GM18511 (cell line): ENCODE results near the gene EDIL3.
"Not testable (repeated sequence)": the region's sequence is repeated elsewhere in the genome, so short reads cannot be mapped to it uniquely, and the experiment has no call there.

Source experiments
- ATAC-seq: cut with Tn5 transposase; IDR thresholded peaks from one replicate; pipeline ENCODE4 v1.9.1; 2021; ENCODE audit warnings: mild to moderate bottlenecking, moderate library complexity; ENCODE audit not compliant: unreplicated experiment

EDIL3 gene

DNA sequence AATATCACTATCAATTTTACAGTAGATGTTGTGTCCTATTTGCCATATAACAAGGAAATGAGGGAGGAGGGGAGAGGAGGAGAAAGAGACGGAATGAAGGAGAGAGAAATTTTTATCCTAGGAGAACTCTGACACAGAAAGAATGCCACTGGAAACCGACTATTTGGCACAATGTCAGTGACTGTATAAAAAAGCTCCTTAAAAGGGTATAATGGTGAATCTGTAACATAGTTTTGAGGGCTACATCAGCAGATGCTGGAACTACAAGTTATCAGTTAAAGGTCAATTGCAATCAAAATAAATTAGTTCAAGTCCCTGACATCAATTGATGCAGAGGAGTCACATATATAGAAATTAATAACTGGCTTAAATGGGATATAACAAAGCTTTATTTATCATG is 5.7 kb downstream of the EDIL3 start:
- no peak for ATAC-seq

DNA sequence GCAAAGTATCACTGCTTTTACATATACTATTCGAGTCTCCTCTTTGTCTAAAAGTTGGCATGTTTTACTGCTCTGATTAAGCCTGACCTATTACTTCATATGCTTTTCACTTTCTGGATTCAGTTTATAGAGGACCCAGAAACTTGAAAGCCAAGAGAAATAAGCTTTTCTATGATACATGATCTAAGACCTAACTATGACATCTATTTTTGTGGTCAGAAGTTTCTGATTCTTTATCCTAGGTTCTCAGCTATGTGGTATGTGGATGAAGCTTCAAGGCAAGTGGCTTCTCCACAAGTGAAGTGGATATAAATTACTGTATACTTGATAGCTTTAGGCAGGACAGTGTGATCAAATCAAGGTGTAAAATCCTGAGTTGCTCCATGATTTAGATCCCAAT is 6.3 kb downstream of the EDIL3 start:
- ATAC-seq: no peak

DNA sequence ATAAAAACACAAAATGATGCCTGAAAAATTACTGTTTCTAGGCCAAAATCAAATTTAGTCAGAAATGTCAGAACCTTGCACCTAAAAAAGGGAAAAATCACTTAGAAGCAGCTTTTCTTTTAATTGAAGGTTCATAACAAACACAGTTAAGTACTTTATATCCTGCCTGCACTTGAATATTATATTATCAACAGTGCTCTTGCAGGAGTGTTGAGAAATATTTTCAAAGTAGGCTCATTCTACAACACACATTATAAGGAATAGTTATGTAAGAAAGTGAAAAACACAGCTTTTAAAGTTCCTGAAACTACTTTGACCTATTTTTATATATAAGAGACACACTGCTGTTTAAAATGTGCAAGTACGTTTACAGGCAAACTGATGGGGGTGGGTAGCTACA is 8.3 kb downstream of the EDIL3 start:
- ATAC-seq: no peak

DNA sequence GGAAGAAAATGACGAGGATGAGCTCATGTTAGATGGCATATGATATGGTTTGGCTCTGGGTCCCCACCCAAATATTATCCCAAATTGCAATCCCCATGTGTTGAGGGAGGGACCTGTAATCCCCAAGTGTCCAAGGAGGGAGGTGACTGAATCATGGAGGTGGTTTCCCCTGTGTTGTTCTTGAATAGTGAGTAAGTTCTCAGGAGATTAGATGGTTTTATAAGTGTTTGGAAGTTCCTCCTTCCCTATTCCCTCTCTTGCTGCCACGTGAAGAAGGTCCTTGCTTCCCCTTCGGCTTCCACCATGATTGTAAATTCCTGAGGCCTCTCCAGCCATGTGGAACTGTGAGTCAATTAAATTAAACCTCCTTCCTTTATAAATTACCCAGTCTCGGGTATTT is 10.1 kb downstream of the EDIL3 start:
- no peak for ATAC-seq

DNA sequence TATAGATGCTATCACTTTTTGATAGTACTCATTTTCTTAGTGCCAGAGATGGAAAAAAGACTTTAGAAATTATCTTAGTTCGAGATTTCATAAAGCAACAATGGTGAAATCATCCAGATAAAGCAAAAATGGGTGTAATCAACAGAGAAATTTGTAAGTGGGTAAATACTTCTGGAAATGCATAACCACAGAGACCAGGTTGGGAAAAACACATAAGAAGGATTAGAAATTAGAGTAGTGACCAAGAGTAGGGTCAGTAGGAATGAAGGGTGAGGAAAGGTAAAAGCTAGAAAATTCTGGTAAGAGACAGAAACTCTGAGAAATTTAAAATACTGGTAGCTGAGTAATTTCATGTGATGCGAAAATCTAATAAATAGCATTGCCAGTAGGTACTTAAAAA is 11.2 kb downstream of the EDIL3 start:
- no peak for ATAC-seq

DNA sequence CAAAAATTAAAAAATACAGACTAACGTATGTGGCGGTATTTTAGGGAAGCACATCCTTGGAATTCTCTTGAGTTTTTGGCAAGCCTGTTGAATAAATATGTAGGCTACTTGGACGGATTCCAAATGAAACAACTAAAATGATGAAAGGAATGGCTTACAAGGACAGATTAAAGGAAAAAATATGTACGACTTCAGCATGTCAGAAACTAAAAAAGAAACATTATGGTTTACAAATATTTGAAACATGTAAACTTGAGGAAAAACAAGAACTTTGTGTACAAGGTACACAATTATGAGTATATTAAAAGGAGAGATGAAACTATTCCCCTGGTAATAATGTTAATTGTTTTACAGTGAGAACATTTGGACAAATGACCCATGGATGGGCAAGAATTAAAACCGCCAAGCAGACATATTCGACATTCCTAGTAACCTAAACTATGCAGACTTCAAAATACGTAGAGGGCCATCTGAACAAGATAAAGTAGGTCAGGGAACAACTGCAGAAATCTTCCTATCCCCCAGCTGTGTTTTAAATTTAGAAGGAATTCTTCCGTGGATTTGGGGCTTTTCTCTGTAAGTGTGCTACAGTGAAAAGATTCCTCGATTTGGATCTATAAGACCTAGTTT is 12.5 kb downstream of the EDIL3 start:
- no peak for ATAC-seq

DNA sequence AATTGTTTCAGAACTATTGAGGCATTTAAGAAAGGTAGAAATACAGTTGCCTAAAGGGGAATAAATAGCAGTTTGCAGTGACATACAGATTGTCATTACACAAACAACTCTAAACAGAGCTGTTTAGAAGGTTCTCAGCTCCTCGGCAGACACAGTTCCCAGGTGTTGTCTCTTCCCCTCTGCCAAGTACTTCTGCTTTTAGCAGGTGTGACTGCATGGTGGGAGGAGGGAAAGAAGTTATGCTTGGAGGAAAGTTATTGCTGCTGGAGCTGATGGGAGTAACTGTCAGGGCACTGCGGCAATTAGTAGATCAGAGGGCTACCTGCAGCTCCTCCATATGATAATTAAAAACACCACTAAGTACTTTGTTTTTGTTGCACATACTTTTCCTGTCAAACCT is 14.5 kb downstream of the EDIL3 start:
- no peak for ATAC-seq

DNA sequence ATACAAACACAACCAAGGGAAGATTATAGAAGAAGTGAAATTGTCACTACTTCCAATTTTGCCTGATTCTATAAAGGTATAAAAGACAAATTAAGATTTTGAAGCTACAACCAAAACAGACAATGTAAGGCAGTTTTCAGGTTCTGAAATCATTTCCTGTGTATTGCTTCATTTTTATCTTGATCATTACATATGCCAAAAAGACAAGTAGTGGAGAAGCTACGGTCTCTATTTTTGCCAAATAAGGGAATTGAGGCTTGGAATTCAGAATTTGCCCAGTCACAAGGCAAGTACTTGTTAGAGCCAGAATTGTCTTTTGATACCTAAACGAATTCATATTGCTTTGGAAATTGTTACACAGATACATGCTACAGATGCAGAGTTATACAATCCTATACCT is 20.6 kb downstream of the EDIL3 start:
- no peak for ATAC-seq

DNA sequence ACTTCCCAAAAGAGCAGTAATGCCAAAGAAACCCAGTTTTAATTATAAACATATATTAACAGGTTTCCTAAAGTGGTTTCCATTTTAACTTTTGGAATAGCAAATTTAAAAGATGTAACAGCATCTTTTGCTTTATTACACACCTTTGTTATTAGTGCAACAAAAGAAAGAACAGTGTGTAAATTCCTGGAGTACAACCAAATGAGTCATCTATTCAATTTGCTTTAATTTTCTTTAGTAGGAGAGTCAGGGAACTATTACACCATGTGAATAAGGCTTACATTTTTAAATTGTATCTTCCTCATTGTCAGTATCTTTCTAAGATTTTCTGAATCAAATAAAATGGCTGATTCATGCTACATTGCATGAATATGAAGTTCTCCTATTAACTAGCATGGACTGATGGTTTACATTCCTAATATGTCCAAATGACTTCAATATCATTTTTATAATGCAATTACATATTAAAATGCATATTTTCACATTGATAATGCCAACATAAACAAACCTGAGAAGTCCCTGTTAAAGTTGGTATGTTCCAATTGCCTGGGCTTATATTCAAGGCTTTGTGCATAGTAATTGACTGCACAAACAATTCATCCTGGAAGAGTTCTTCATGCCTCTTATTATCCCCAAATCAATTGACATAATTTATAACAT is 22.5 kb downstream of the EDIL3 start:
- ATAC-seq: no peak

DNA sequence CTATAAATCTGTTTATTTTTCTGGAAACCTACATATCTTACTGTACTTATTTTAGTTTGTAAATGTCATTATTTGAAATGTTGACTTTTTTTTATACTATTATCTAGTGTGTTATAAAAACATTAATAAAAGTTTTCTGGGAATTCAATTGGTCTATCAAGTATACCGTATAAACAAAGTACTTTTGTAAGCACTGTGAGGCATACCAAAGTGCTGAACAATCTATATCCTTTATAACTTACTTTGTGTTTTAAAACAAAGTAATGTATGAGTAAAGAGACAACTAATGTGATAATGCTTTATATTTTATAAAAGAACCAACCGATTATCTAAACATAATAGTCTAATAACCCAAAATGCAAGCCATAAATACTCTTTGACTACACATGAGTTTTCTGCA is 23.1 kb downstream of the EDIL3 start:
- ATAC-seq: no peak

DNA sequence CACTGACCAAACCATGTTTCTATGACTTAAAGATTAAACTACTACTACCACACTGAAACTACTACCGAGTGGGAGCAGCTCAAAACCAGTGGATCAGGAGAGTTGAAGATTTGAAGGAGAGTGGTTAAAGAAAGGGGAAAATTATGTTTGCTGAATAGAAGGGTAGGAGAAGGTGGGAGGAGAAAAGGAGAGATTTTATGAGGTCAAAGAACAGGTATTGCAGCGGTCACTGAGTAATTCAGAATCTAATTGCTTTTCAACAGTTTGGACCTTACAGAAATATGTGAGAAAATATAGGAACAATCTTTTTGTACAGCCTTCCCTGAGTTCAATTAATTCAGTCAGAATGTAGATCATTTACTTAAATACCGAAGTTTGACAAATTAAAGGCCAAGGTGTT is 24.6 kb downstream of the EDIL3 start:
- ATAC-seq: no peak

DNA sequence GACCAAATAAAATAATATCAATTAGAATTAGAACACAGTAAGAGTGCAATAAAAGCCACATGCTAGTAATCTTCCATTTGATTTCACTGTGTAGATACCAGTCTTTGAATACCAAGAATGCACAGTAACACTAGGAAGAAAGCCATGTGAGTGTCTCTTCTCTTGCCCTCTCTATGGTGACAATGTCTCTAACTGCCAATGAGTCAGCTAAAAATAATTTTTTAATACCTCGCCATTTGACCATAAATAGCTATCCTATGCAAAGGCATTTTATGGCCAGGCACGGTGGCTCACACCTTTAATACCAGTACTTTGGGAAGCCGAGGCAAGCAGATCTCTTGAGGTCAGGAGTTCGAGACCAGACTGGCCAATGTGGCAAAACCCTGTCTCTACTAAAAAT is 30.6 kb downstream of the EDIL3 start:
- no peak for ATAC-seq

DNA sequence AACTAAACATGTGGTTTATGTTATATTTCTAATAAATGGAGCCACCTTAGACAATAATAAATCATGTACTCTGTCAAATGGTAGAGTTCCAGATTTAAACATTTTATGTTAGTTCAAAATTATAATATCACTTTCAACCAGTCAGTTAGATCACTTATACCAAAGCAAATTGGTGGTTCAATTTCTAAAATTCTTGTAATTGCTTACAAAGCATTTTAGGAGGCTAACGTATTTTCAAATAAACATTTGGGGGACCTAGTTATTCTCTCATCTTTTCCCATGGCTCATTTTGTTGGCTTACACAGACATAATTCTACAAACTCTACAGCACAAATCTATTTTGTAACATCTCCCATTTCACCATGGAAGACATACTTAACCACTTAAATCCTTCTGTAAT is 39.9 kb downstream of the EDIL3 start:
- ATAC-seq: no peak

DNA sequence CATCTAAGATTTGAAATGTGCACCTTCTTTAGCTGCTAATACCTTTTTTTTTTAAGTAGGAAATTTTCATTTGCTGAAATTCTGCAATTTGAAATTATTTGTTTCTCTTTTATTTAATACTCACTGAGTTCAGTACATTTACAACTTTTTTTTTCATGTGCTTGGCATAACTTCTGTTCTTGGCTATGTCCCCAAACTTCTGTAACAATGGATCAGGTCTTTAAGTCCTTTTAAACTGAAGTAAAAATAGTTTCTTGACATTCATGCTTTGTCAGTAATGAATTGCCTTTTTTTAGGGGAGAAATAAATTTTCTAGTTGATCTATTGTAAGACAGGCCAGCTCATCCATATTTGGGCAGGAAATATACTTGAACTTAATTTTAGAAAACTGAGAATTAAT is 41.5 kb downstream of the EDIL3 start:
- ATAC-seq: no peak

DNA sequence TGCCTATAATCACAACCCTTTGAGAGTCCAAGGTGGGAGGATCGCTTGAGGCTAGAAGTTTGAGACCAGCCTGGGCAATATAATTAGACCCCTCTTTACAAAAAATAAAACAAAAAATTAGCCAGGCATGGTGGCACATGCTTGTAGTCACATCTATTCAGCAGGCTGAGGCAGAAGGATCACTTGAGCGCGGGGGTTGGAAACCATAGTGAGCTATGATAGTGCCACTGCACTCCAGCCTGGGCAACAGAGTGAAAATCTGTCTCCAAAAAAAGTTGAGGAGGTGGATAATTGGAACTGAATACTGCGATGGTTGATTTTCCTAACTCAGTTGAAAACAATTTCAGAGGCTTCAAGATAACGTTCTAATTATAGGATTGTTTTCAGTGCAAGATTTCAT is 52.6 kb downstream of the EDIL3 start:
- no peak for ATAC-seq

DNA sequence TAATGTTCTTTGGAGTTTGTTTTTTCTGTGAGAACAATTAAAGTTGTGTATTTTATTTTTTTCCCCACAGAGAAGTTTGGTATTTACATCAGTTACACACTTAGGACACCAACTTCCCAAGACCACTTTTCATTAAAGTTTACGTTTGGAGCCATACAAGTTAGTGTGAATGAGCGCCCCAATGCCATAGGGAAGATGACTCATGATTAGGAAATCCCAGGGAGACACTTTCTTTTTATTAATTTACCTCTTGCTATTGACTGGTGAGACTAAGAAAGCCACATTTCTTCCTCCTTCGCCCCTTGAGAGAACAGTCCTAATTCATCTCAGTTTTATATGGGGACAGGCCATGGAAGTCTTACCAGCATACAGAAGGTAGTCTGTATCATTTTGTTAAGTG is 57.1 kb downstream of the EDIL3 start:
- no peak for ATAC-seq

DNA sequence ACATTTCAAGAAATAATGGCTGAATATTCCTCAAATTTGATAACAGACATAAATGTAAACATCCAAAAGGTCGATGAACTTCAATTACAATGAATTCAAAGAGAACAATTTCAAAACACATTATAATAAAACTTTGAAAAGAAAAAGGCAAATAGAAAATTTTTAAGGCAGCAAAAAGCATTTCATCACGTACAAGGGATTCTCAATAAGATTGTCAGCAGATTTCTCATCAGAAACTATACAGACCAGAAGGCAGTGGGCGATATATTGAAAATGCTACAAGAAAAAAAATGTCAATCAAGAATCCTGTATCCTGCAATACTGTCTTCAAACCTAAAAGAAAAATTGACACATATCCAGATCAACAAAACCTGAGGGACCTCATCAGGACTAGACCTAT is 62.0 kb downstream of the EDIL3 start:
- ATAC-seq: no peak

DNA sequence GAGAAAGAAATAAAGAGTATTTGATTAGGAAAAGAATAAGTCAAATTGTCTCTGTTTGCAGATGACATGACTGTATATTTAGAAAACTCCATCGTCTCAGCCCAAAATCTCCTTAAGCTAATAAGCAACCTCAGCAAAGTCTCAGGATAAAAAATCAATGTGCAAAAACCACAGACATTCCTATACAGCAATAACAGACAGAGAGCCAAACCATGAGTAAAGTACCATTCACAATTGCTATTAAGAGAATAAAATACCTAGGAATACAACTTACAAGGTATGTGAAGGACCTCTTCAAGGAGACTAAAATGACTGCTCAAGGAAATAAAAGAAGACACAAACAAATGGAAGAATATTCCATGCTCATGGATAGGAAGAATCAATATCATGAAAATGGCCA is 66.9 kb downstream of the EDIL3 start:
- not testable (repeated sequence) for ATAC-seq

DNA sequence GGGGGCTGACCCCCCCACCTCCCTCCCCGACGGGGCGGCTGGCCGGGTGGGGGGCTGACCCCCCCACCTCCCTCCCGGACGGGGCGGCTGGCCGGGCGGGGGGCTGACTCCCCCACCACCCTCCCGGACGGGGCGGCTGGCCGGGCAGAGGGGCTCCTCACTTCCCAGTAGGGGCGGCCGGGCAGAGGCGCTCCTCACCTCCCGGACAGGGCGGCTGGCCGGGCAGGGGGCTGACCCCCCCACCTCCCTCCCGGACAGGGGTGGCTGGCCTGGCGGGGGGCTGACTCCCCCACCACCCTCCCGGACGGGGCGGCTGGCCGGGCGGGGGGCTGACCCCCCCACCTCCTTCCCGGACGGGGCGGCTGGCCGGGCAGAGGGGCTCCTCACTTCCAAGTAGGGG is 72.4 kb downstream of the EDIL3 start:
- not testable (repeated sequence) for ATAC-seq

DNA sequence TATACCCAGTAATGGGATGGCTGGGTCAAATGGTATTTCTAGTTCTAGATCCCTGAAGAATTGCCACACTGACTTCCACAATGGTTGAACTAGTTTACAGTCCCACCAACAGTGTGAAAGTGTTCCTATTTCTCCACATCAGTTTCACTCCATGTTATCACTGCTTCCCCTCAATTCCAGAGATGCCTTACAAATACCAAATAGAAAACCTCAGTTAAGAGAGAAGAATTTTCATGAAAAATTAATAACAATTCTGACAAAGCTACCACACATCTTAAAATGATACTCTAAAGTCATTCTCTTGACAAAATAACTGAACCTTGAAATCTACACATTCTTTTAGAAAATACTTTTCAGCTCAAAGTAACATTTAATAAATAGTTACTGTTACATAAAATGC is 74.8 kb downstream of the EDIL3 start:
- ATAC-seq: not testable (repeated sequence)

DNA sequence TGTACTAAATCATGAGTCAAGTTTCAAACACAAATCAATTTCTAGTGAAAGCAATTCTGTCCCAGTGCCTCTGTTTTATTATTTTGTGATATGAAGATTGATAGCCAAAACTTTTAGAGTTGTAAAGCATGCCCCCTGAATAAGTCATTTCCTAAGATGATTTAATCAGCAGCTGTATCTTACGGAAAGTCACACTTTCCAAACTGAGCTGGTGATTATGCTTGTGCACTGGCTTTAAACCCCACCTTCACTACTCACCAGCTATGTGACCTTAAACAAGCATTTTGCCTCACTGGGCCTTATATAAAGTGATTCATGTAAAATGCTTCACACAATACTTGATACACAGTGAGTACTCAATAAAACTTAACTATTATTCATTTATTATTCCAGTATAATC is 78.1 kb downstream of the EDIL3 start:
- no peak for ATAC-seq

DNA sequence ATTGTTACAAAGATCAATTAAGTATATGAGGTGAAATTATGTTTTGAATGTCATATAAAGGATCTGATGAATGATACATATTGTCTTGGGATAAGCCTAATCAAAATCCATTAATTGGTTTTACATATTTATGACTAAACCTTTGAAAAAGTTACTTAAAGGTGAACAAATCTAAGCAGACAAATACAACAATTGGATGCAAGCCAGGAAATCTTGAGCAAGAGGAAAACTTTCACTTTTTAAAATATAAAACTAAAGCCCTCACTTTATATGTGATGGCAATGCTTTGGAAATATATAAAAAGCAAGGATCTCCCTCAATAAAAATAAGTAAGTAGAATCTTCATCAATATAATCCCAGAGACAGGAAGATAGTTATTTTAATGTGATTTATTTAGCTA is 80.1 kb downstream of the EDIL3 start:
- ATAC-seq: no peak

DNA sequence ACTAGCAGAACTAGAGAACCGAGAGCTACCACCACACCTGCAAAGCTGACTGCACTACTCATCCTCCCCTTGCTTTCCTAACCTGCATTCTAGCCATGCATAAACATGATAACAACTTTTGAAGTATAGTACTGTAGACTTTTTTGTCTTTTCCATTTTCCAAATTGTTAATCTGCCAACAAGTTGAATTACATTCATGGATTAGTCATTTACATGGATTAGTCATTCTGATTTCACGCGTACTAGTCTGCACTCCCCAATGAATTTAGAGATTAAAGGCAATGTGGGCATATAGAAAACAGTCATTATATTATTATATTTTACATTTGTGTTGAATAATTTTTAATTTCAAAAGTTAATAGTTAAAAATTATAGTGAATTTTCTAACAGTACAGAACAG is 81.4 kb downstream of the EDIL3 start:
- ATAC-seq: no peak
